Measurements from ENCODE around the gene SMARCA2. TPM values are rescaled to one million over a fixed set of nuclear protein-coding genes. Genes with fewer than 3 reads are reported as not detected.
A peak's percentile ranks its signal among the peaks of the same experiment; 100 is the strongest.

SMARCA2 gene
- total and polyA plus RNA-seq, 9 of the 15 experiments (the other 6 are each of a cell fraction or from before 2014, with no cell fraction given), result 8.0 to 34.8 (median 25.5) TPM

DNA sequence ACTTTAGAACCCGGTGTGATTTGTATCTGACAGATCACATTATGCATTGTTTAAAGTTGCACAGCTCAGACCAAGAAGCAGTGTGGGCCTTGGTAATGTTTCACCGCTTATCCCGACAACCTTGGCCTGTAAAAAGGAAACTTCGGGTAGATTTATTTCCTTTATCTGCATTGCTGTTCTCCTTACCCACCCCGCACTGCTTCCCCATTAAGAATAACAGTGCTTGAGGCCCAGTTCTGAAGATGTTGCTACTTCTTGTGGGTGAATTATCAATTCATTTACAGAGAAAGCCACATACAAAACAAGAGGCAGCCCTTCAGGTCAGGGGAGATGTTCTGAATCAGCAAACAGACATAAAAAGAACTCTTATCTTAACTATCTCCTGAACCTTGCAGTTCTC lies 8.4 kb downstream of the SMARCA2 start:
- intact Hi-C loops (cut with micrococcal nuclease) (no loop called here), in situ Hi-C loops (cut with MboI) (no loop called here)
- H3K4me2 ChIP-seq (ENCODE audit: insufficient read depth, low read length), result peak overlapping the region; percentile 66
- H2AFZ ChIP-seq (ENCODE audit: low read depth, low read length), result 0 out of 2 replicates have a peak overlapping the region, but pooled peaks have one; percentile 19
- peak; percentile 81 for FAIRE-seq
- H3K27me3 ChIP-seq (ENCODE audit: control insufficient read depth in 2 of 2, insufficient read depth in 2 of 2, low read length in 2 of 2), result no peaks in the 10 kb centered on the region
- POLR2A ChIA-PET, result interaction anchor here (0.8 to 1.0 kb wide), 3 partner anchors 9 to 229 kb away, joined by 3 read pairs; partner anchors contain the start of gene SMARCA2
- CTCF ChIA-PET (ENCODE audit: low intra/inter-chr PET ratio), result no interaction called here
- H3K9me3 ChIP-seq (replicated peaks; ENCODE audit: control insufficient read depth, insufficient read depth, low read depth, low read length), result no peaks in the 10 kb centered on the region
- H3K27ac ChIP-seq (ENCODE audit: extremely low read depth, low read depth, low read length), result peak overlapping the region; percentile 78
- no peak overlapping the region for H3K4me3 ChIP-seq
- BruUV-seq (replicated peaks), result no TSS peak
- peak overlapping the region in 1 of 2 experiments; percentile 58; a peak in 2 of 4 replicates for H3K9ac ChIP-seq (ENCODE audit: insufficient read depth in 1 of 2, low read depth in 2 of 2, low read length in 2 of 2)
- H3K79me2 ChIP-seq (ENCODE audit: control insufficient read depth, insufficient read depth, low read length), result peaks cover 100% of the 10 kb centered on the region
- peak; percentile 34 for ATAC-seq
- no peaks in the 10 kb centered on the region for H4K20me1 ChIP-seq (replicated peaks; ENCODE audit: control insufficient read depth, insufficient read depth, low read length)
- peaks cover 3% of the 10 kb centered on the region; the same call in 2 of the 3 replicates for H3K36me3 ChIP-seq (ENCODE audit: control insufficient read depth, insufficient read depth, low read length)
- peaks cover 3 to 52% of the 10 kb centered on the region in 2 experiments; a peak in 4 of 5 replicates for H3K4me1 ChIP-seq (replicated peaks in 1 of 2; ENCODE audit: control insufficient read depth in 2 of 2, insufficient read depth in 2 of 2, low read length in 2 of 2)
- H3K9me1 ChIP-seq (ENCODE audit: control insufficient read depth, insufficient read depth, low read length), result no peaks in the 10 kb centered on the region
- 2% methylated on average over 5 of the region's 5 CpGs for WGBS (ENCODE audit: insufficient coverage, low coverage, missing lambda C conversion rate)
- DNase-seq (ENCODE audit: extremely low read depth in 1 of 4, low spot score in 3 of 4), result peak in 1 of 4 experiments; percentile 53
- 0 out of 2 replicates have a peak, but pooled peaks have one; percentile 6 for TF ChIP-seq NCOR1 (IDR thresholded peaks at IDR 0.05)
- peak; percentile 17; the same call in 1 of the 2 replicates for TF ChIP-seq ARID1B (IDR thresholded peaks at IDR 0.05)
- peak; percentile 41 for TF ChIP-seq C11orf30 (IDR thresholded peaks at IDR 0.05; ENCODE audit: low read depth)
- TF ChIP-seq CBFA2T3 (IDR thresholded peaks at IDR 0.05), result 0 out of 2 replicates have a peak, but pooled peaks have one; percentile 21
- 0 out of 2 replicates have a peak, but pooled peaks have one; percentile 7 for TF ChIP-seq TEAD4 (IDR thresholded peaks at IDR 0.05; ENCODE audit: low read length)
- no peak for TF ChIP-seq TEAD4 (CRISPR knock-in tag; IDR thresholded peaks at IDR 0.05; ENCODE audit: borderline replicate concordance)
- TF ChIP-seq NR2C1 (IDR thresholded peaks at IDR 0.05), result no peak
- no peak for TF ChIP-seq NR2C1 (tag; IDR thresholded peaks at IDR 0.05)
- TF ChIP-seq HNRNPLL (IDR thresholded peaks at IDR 0.05; ENCODE audit: low read depth, low read length, poor library complexity, severe bottlenecking), result no peak
- TF ChIP-seq, protein P1, sequence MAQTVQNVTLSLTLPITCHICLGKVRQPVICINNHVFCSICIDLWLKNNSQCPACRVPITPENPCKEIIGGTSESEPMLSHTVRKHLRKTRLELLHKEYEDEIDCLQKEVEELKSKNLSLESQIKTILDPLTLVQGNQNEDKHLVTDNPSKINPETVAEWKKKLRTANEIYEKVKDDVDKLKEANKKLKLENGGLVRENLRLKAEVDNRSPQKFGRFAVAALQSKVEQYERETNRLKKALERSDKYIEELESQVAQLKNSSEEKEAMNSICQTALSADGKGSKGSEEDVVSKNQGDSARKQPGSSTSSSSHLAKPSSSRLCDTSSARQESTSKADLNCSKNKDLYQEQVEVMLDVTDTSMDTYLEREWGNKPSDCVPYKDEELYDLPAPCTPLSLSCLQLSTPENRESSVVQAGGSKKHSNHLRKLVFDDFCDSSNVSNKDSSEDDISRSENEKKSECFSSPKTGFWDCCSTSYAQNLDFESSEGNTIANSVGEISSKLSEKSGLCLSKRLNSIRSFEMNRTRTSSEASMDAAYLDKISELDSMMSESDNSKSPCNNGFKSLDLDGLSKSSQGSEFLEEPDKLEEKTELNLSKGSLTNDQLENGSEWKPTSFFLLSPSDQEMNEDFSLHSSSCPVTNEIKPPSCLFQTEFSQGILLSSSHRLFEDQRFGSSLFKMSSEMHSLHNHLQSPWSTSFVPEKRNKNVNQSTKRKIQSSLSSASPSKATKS (CRISPR knock-in tag; IDR thresholded peaks at IDR 0.05), result no peak
- TF ChIP-seq DPF2 (IDR thresholded peaks at IDR 0.05), result peak; percentile 33; the same call in 1 of the 2 replicates
- no peak for TF ChIP-seq SAFB2 (IDR thresholded peaks at IDR 0.05; ENCODE audit: borderline replicate concordance, low read depth, low read length, severe bottlenecking)
- no peak for TF ChIP-seq NBN (IDR thresholded peaks at IDR 0.05; ENCODE audit: low read depth)
- TF ChIP-seq SMARCA4 (IDR thresholded peaks at IDR 0.05), result 0 out of 2 replicates have a peak, but pooled peaks have one; percentile 40
- TF ChIP-seq NFIX (CRISPR knock-in tag; IDR thresholded peaks at IDR 0.05; ENCODE audit: low read depth), result no peak
- no peak for TF ChIP-seq GTF2F1 (IDR thresholded peaks at IDR 0.05; ENCODE audit: low read depth, low read length)
- TF ChIP-seq, protein P2, sequence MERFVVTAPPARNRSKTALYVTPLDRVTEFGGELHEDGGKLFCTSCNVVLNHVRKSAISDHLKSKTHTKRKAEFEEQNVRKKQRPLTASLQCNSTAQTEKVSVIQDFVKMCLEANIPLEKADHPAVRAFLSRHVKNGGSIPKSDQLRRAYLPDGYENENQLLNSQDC (CRISPR knock-in tag; IDR thresholded peaks at IDR 0.05), result no peak
- TF ChIP-seq, protein P3, sequence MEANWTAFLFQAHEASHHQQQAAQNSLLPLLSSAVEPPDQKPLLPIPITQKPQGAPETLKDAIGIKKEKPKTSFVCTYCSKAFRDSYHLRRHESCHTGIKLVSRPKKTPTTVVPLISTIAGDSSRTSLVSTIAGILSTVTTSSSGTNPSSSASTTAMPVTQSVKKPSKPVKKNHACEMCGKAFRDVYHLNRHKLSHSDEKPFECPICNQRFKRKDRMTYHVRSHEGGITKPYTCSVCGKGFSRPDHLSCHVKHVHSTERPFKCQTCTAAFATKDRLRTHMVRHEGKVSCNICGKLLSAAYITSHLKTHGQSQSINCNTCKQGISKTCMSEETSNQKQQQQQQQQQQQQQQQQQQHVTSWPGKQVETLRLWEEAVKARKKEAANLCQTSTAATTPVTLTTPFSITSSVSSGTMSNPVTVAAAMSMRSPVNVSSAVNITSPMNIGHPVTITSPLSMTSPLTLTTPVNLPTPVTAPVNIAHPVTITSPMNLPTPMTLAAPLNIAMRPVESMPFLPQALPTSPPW (CRISPR knock-in tag; IDR thresholded peaks at IDR 0.05), result no peak
- no peak for TF ChIP-seq MAZ (CRISPR knock-in tag; conservative IDR thresholded peaks at IDR 0.05 in 1 of 2, IDR thresholded peaks at IDR 0.05 in 1 of 2)
- TF ChIP-seq JUN (IDR thresholded peaks at IDR 0.05; ENCODE audit: borderline replicate concordance, low read depth, low read length), result no peak
- no peak for TF ChIP-seq JUN (CRISPR knock-in tag; IDR thresholded peaks at IDR 0.05; ENCODE audit: borderline replicate concordance)
- peak; percentile 53 for TF ChIP-seq MEIS2 (IDR thresholded peaks at IDR 0.05; ENCODE audit: partially characterized antibody)

Data from K562 (cell line).